Breast epithelium (tissue), 3 donors: Measurements from ENCODE around the gene PTPRF.

Experiments used
- CTCF ChIP-seq, 3 donors: fragments of 450-650 bp; IDR thresholded peaks; one replicate each; pipeline ENCODE4 v1.5.1; 2016 to 2017; ENCODE audit warnings: antibody characterized with exemption in 3 of 3, mild to moderate bottlenecking in 3 of 3, moderate library complexity in 3 of 3
- POLR2A ChIP-seq: fragments of 450-650 bp; IDR thresholded peaks from one replicate; pipeline ENCODE4 v1.6.1; 2016; ENCODE audit warnings: antibody characterized with exemption, mild to moderate bottlenecking, moderate library complexity

DNA sequence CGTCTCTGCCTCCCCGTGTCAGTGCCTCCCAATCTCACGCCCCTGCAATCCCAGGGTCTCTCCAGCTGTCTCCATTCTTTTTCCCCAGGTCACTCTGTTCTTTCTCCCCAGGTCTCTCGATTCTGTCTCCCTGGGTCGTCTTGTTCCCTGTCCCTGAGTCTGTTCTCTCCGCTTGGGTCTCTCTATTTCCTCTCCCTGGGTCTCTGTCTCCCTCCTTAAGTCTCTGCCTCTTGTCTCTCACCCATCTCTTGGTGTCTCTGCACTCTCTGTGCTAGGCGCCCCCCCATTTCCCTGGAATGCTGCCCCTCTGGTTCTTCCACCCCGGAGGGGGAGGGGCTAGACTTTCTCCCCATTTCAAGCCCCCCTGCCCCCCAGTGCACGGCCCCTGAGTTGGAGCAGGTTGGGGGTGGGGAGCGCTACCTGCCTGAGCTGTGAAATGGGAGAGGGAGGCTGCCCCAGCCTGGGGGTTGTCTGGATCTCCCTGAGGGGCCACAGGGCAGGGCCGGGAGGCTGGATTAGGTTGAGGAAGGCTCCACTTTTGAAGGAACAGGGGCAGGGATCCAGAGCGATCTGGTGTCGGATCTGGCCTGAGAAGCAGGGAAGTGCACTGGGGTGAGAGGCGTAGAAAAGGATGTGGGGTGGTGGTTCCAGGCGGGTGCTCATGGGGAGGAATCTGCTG is 1.4 kb downstream of the PTPRF start:
- TF ChIP-seq POLR2A (no peak), CTCF (IDR thresholded peaks at IDR 0.05) (no peak)
